A549 (cell line): ENCODE measurements around the gene KRT3. TPM values are rescaled to one million over a fixed set of nuclear protein-coding genes. Genes with fewer than 3 reads are reported as not detected.

ENCODE experiments used
- ATAC-seq, 2 experiments: fragments of 200-7000 bp in 1 of 2; fragments of >200 bp in 1 of 2; cut with Nextera tagmentation in 1 of 2; cut with Tn5 transposase in 1 of 2; 3 replicates each; pipeline versions ENCODE4 v1.8.0 to v1.9.1; 2018 to 2020; ENCODE audit warnings: mild to moderate bottlenecking in 1 of 2, moderate library complexity in 1 of 2
- CTCF ChIA-PET: fragments of 300-600 bp; sonication (Branson Sonifier 250); formaldehyde crosslinking; extraction: SDS; loops from one replicate; lab custom pipeline; 2021; ENCODE audit warnings: antibody characterized with exemption, inconsistent platforms; lab: Yijun Ruan, JAX
- POLR2A ChIA-PET: fragments of 350-600 bp; formaldehyde crosslinking; extraction: SDS; loops from one replicate; lab custom pipeline; 2021; ENCODE audit warnings: antibody characterized with exemption, inconsistent platforms; lab: Yijun Ruan, JAX
- DNase-seq, 2 experiments: peaks; one replicate each; pipeline versions ENCODE4 v3.0.0 to v3.0.0-alpha.2; 2011 to 2016; ENCODE audit warnings: low read depth in 1 of 2, low spot score in 1 of 2
- FAIRE-seq: peaks from 2 replicates; lab custom pipeline; 2011; peaks lifted over from hg19 to GRCh38; lab: Jason Lieb, UNC
- H3K27ac ChIP-seq, 2 experiments: fragments of >200 bp; sonication (Bioruptor Twin); formaldehyde crosslinking; 3 replicates each; pipeline ENCODE4 v1.5.1; 2016 to 2017
- H3K4me1 ChIP-seq: fragments of >200 bp; sonication (Bioruptor Twin); formaldehyde crosslinking; 3 replicates; pipeline ENCODE4 v1.6.1; 2016
- H3K4me2 ChIP-seq: fragments of >200 bp; sonication (Bioruptor Twin); formaldehyde crosslinking; 3 replicates; pipeline ENCODE4 v1.6.1; 2016
- H3K4me3 ChIP-seq: fragments of >200 bp; sonication (Bioruptor Twin); formaldehyde crosslinking; 3 replicates; pipeline ENCODE4 v1.5.1; 2016
- H3K9me3 ChIP-seq: fragments of >200 bp; sonication (Bioruptor Twin); formaldehyde crosslinking; 3 replicates; pipeline ENCODE4 v1.6.1; 2016
- CBX8 ChIP-seq: fragments of 200-600 bp; sonication (generic); IDR thresholded peaks from 2 replicates; pipeline ENCODE4 v1.6.1; 2016
- FOSB ChIP-seq: fragments of 250-450 bp; sonication (Bioruptor Pico); IDR thresholded peaks from 2 replicates; pipeline ENCODE4 v1.5.0; 2020; ENCODE audit warnings: mild to moderate bottlenecking, moderate library complexity
- GATA3 ChIP-seq: IDR thresholded peaks from 2 replicates; pipeline ENCODE4 v1.6.1; 2012; ENCODE audit warnings: borderline replicate concordance
- HDAC2 ChIP-seq: fragments of 200-600 bp; sonication (generic); IDR thresholded peaks from 2 replicates; pipeline ENCODE4 v1.6.1; 2016
- HOXB13 ChIP-seq: fragments of 250-450 bp; sonication (Bioruptor Pico); IDR thresholded peaks from 2 replicates; pipeline ENCODE4 v1.5.0; 2020; ENCODE audit warnings: low read depth, mild to moderate bottlenecking, moderate library complexity
- HOXB5 ChIP-seq: fragments of 250-450 bp; sonication (Bioruptor Pico); IDR thresholded peaks from 2 replicates; pipeline ENCODE4 v1.5.0; 2020; ENCODE audit warnings: mild to moderate bottlenecking, moderate library complexity
- JUN ChIP-seq, 2 experiments: fragments of >200 bp; sonication (Bioruptor Twin); formaldehyde crosslinking; IDR thresholded peaks; 2 replicates in 1 of 2; 3 replicates in 1 of 2; pipeline ENCODE4 v1.6.1; 2016 to 2017
- KDM1A ChIP-seq: fragments of 200-600 bp; sonication (generic); IDR thresholded peaks from 2 replicates; pipeline ENCODE4 v1.6.1; 2016; ENCODE audit warnings: low read depth, mild to moderate bottlenecking
- KDM5A ChIP-seq: fragments of 200-600 bp; sonication (generic); IDR thresholded peaks from 2 replicates; pipeline ENCODE4 v1.6.1; 2016; ENCODE audit warnings: antibody characterized with exemption, mild to moderate bottlenecking
- MAZ ChIP-seq: fragments of 150-350 bp; IDR thresholded peaks from 2 replicates; pipeline ENCODE4 v1.6.1; 2014; ENCODE audit warnings: antibody characterized with exemption, low read depth, low read length, borderline replicate concordance
- NPAS2 ChIP-seq: fragments of 250-450 bp; sonication (Bioruptor Pico); IDR thresholded peaks from 2 replicates; pipeline ENCODE4 v1.8.0; 2022; ENCODE audit warnings: mild to moderate bottlenecking, moderate library complexity, borderline replicate concordance
- POLR2A ChIP-seq: IDR thresholded peaks from 2 replicates; pipeline ENCODE4 v1.6.1; 2012; ENCODE audit warnings: mild to moderate bottlenecking, low read length
- POLR2AphosphoS2 ChIP-seq: conservative IDR thresholded peaks from 2 replicates; pipeline ENCODE4 v1.6.1; 2012; ENCODE audit warnings: low read length, improper control_type of control experiment, inconsistent platforms
- TP53 ChIP-seq: fragments of 250-450 bp; sonication (Bioruptor Pico); IDR thresholded peaks from 2 replicates; pipeline ENCODE4 v1.5.0; 2021; ENCODE audit warnings: mild to moderate bottlenecking, moderate library complexity
- ZFP36 ChIP-seq: fragments of 450-650 bp; IDR thresholded peaks from 2 replicates; pipeline ENCODE4 v1.6.1; 2014; ENCODE audit warnings: borderline replicate concordance; ENCODE audit not compliant: partially characterized antibody
- ZSCAN20 ChIP-seq: fragments of 250-450 bp; sonication (Bioruptor Pico); IDR thresholded peaks from 2 replicates; pipeline ENCODE4 v1.8.0; 2022; ENCODE audit warnings: mild to moderate bottlenecking, moderate library complexity
- whole genome bisulfite sequencing: methylation state at CpG from one replicate; pipeline ENCODE4 v1.1.6; 2017; ENCODE audit errors: missing lambda C conversion rate; 5-methylcytosine and 5-hydroxymethylcytosine counted together
- polyA plus RNA-seq, 4 experiments: library from polyadenylated mRNA; depleted of rRNA in 3 of 4; stranded (reverse); fragments of >200 nt; fragmentation: RNase III in 1 of 4; extraction: RNeasy Plus Mini Kit Qiagen cat#74134 plus additional on column Dnase treatment in 1 of 4; gene quantifications; 2 replicates in 3 of 4; 3 replicates in 1 of 4; pipeline ENCODE4 v1.2.3, GENCODE V29; 2011 to 2017
- TF ChIP-seq, protein P1 (sequence below): fragments of >200 bp; sonication (Bioruptor Twin); formaldehyde crosslinking; IDR thresholded peaks from 2 replicates; pipeline ENCODE4 v1.6.1; 2016
- TF ChIP-seq, protein P2 (sequence below): IDR thresholded peaks from 2 replicates; pipeline ENCODE4 v1.6.1; 2012
- TF ChIP-seq, protein P3 (sequence below): IDR thresholded peaks from 2 replicates; pipeline ENCODE4 v1.6.1; 2012; ENCODE audit warnings: low read depth, borderline replicate concordance
- TF ChIP-seq, protein P4 (sequence below): IDR thresholded peaks from 2 replicates; pipeline ENCODE4 v1.6.1; 2012

Gene KRT3
- polyA plus RNA-seq, 2 of the 4 experiments (the other 2 are of a cell fraction) = 0.04 to 0.06 TPM

DNA sequence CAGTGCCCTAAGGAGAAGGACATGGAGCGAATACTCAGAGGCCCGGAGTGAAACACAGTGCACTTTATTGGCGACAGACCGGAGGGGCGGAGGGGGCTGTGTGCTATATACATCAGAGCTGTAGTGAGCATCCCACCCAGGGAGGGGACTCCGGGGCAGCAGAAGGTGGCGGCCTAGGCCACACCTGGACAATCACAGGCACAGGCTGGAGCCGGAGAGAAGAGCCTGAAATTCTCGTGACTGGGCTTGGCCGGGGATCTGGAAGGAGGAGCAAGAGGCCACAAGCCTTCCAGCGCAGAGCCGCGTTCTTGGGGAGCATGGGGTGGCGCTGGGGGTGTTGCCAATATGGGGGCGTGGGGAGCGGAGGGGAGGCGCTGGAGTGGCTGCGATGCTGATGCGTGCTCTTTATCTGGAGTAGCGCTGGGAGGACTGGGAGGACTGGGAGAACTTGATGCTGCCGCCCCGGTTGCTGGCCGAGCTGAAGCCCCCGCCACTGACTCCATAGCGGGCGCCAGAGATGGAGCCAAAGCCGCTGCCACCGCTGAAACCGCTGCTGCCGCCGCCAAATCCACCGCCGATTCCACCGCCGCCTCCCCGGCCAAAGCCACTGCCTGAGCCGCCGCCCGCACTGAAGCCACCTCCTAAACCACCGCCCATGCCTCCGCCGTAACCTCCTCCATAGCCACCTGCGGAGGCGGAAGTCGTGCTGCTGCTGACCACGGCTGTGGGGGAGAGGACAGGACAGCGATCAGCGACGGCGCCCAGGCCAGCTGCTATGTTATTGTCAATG is 6.1 kb downstream of the KRT3 start:
- no peaks in the 10 kb centered on the region for H3K9me3 ChIP-seq
- FAIRE-seq (no peak), DNase-seq (no peak), ATAC-seq (no peak)
- TF ChIP-seq, protein P1, sequence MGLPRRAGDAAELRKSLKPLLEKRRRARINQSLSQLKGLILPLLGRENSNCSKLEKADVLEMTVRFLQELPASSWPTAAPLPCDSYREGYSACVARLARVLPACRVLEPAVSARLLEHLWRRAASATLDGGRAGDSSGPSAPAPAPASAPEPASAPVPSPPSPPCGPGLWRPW = no peak
- TF ChIP-seq NPAS2 (CRISPR knock-in tag) (no peak), KDM5A (no peak), KDM1A (no peak), CBX8 (no peak), GATA3 (no peak), POLR2A (no peak), HOXB13 (no peak), JUN (IDR thresholded peaks at IDR 0.05) (no peak), MAZ (no peak), ZFP36 (no peak), POLR2AphosphoS2 (no peak), HDAC2 (no peak)
- TF ChIP-seq, protein P2, sequence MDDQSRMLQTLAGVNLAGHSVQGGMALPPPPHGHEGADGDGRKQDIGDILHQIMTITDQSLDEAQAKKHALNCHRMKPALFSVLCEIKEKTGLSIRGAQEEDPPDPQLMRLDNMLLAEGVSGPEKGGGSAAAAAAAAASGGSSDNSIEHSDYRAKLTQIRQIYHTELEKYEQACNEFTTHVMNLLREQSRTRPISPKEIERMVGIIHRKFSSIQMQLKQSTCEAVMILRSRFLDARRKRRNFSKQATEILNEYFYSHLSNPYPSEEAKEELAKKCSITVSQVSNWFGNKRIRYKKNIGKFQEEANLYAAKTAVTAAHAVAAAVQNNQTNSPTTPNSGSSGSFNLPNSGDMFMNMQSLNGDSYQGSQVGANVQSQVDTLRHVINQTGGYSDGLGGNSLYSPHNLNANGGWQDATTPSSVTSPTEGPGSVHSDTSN = no peak
- H3K4me2 ChIP-seq = no peak overlapping the region
- peaks cover 5% of the 10 kb centered on the region; the same call in 1 of the 3 replicates for H3K4me1 ChIP-seq
- CTCF ChIA-PET = interaction anchor here (0.9 to 3.0 kb wide), 6 partner anchors 11 to 511 kb away, joined by 3 to 7 read pairs (median 3); no protein-coding TSS in a partner anchor
- WGBS = 93% methylated on average over 49 of the region's 50 CpGs
- H3K27ac ChIP-seq = no peak overlapping the region
- POLR2A ChIA-PET = no interaction called here
- no peak overlapping the region for H3K4me3 ChIP-seq

DNA sequence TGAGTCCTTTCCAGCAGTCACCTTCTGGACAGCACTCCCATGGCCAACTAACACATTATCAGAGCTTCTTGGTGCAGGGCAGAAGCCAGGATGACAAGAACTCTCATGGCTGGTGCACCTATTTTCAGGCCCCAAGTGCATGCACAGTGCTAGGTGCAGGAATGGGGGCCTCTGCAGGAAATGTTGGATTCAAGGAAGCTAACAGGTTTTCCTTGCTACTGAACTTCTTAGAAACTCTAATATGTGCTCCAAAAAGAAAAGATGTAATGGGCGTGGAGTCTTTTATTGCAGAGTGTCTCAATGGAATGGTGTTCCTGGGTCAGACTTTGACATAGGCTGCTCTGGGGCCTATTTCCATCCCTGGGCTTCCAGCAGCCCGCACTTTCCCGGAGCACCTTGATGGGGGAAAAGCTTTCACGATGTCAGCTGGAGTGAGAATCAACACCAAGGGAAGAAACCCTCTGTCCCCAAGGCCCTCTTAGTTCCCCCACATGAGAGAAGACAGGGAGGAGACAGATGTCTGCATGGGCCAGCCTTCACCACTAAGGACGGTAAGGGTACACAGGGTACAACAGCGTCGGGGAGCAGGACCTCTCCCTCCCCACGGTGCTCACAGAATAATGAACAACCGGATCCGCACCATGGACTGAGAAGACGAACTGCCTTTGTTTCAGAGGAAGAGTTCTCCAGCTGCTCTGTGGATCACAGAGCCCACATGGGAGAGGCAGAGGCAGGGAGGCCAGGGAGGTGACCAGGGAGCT is 6.9 kb downstream of the KRT3 start:
- H3K4me3 ChIP-seq = no peak overlapping the region
- DNase-seq (no peak), ATAC-seq (no peak), FAIRE-seq (no peak)
- H3K4me1 ChIP-seq = no peaks in the 10 kb centered on the region
- H3K9me3 ChIP-seq = no peaks in the 10 kb centered on the region
- no peak overlapping the region for H3K27ac ChIP-seq
- CTCF ChIA-PET = interaction anchor here (0.7 to 1.7 kb wide), 5 partner anchors 8 to 461 kb away, joined by 3 to 4 read pairs (median 3); no protein-coding TSS in a partner anchor
- WGBS = 90% methylated on average over 11 of the region's 11 CpGs
- TF ChIP-seq POLR2A (no peak), ZFP36 (no peak), ZSCAN20 (CRISPR knock-in tag) (no peak), KDM1A (no peak)
- TF ChIP-seq, protein P3, sequence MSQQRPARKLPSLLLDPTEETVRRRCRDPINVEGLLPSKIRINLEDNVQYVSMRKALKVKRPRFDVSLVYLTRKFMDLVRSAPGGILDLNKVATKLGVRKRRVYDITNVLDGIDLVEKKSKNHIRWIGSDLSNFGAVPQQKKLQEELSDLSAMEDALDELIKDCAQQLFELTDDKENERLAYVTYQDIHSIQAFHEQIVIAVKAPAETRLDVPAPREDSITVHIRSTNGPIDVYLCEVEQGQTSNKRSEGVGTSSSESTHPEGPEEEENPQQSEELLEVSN = no peak
- H3K4me2 ChIP-seq = no peak overlapping the region
- POLR2A ChIA-PET = no interaction called here

DNA sequence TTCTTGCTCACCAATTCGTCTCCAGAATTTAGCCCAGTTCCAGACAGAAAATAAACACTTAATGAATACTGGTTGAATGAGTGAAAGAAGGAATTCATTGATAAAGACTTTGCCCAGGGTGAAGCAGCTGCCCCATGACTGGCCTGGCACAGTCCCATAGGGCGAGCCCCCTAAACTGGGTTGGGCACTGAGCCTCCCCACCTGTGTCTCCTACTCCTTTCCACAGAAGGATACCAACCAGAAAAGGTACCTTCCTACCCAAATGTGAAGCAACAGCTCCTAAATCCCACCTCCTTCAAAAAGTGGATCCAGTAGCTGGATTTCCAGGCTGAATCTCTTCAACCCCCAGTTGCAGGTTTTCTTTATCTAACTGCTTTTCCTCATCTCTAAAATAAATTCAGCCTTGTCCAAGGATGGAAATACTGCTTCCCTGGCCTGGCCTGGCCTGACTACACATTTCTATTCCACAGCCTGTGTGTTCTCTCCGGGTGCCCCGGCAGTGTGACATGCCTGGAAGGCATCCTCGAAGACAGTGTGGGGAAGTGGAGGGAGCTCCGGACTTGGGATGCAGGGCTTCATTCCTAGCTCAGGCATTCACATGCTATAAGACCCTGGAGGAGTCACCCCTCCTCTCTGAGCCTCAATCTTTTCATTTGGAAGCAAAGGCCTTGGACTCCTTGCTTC is 7.6 kb downstream of the KRT3 start:
- Histone ChIP-seq H3K4me3 (no peak overlapping the region), H3K4me2 (no peak overlapping the region), H3K4me1 (no peaks in the 10 kb centered on the region), H3K27ac (no peak overlapping the region; a peak in 1 of 6 replicates), H3K9me3 (no peaks in the 10 kb centered on the region)
- ChIA-PET CTCF (interaction anchor here (0.7 to 1.7 kb wide), 5 partner anchors 8 to 461 kb away, joined by 3 to 5 read pairs (median 3); no protein-coding TSS in a partner anchor), POLR2A (no interaction called here)
- ATAC-seq (no peak), DNase-seq (no peak), FAIRE-seq (no peak)
- WGBS = 84% methylated on average over 6 of the region's 6 CpGs
- no peak for TF ChIP-seq HOXB5 (CRISPR knock-in tag)
- TF ChIP-seq ZFP36 = no peak
- no peak for TF ChIP-seq FOSB (CRISPR knock-in tag)
- no peak for TF ChIP-seq MAZ
- TF ChIP-seq, protein P4, sequence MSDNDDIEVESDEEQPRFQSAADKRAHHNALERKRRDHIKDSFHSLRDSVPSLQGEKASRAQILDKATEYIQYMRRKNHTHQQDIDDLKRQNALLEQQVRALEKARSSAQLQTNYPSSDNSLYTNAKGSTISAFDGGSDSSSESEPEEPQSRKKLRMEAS = no peak
- no peak for TF ChIP-seq TP53 (CRISPR knock-in tag)
- TF ChIP-seq POLR2AphosphoS2 = no peak
- TF ChIP-seq, all 56 proteins: peak for 0
